ENCODE results near the gene TIAM2.

TIAM2 gene

GRCh38 chr6:155303361-155303870 lies 308.3 kb downstream of the TIAM2 start:
- no peak for DNase-seq

DNA sequence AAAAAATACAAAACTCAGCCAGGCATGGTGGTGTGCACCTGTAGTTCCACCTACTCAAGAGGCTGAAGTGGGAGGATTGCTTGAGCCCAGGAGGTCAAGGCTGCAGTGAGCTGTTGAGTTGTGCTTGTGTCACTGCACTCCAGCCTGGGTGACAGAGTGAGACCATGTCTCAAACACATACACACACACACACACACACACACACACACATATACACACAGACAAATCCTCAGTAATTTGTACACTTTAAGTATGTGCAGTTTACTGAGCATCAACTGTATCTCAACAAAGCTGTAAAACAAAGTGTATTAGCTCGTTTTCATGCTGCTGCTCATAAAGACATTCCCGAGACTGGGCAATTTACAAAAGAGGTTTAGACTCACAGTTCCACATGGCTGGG lies 311.8 kb downstream of the TIAM2 start:
- DNase-seq, result no peak

Measured in fibroblast of skin of abdomen (primary cell).